HEK293T (cell line): Measurements from ENCODE around the gene B3GNT8.
A peak's percentile ranks its signal among the peaks of the same experiment; 100 is the strongest.

Source experiments
- CTCF ChIA-PET: fragments of 350-600 bp; formaldehyde crosslinking; extraction: SDS; loops from one replicate; lab custom pipeline; 2021; ENCODE audit warnings: antibody characterized with exemption, inconsistent platforms; lab: Yijun Ruan, JAX
- POLR2A ChIA-PET: fragments of 350-600 bp; formaldehyde crosslinking; extraction: SDS; loops from one replicate; lab custom pipeline; 2020; ENCODE audit warnings: antibody characterized with exemption, inconsistent platforms; lab: Yijun Ruan, JAX
- DNase-seq: peaks from one replicate; pipeline ENCODE4 v3.0.0; 2012; ENCODE audit warnings: mixed read lengths; ENCODE audit errors: extremely low spot score
- ARNT ChIP-seq: fragments of 450-650 bp; IDR thresholded peaks from 2 replicates; pipeline ENCODE4 v1.6.1; 2017; ENCODE audit warnings: mild to moderate bottlenecking
- BHLHE40 ChIP-seq: fragments of 450-650 bp; IDR thresholded peaks from 2 replicates; pipeline ENCODE4 v1.6.1; 2016; ENCODE audit warnings: mild to moderate bottlenecking, moderate library complexity, borderline replicate concordance
- CTBP1 ChIP-seq: fragments of 450-650 bp; IDR thresholded peaks from 2 replicates; pipeline ENCODE4 v1.6.1; 2016; ENCODE audit warnings: borderline replicate concordance
- ELF4 ChIP-seq: fragments of 450-650 bp; IDR thresholded peaks from 2 replicates; pipeline ENCODE4 v1.6.1; 2017; ENCODE audit warnings: antibody characterized with exemption
- FOXA1 ChIP-seq: fragments of 450-650 bp; IDR thresholded peaks from 2 replicates; pipeline ENCODE4 v1.6.1; 2016; ENCODE audit warnings: mild to moderate bottlenecking
- FOXK2 ChIP-seq: fragments of 450-650 bp; IDR thresholded peaks from 2 replicates; pipeline ENCODE4 v1.6.1; 2016; ENCODE audit warnings: mild to moderate bottlenecking
- FOXM1 ChIP-seq: fragments of 450-650 bp; IDR thresholded peaks from 2 replicates; pipeline ENCODE4 v1.6.1; 2017; ENCODE audit warnings: mild to moderate bottlenecking, borderline replicate concordance
- HDGF ChIP-seq: fragments of 450-650 bp; IDR thresholded peaks from 2 replicates; pipeline ENCODE4 v1.6.1; 2017; ENCODE audit warnings: antibody characterized with exemption, borderline replicate concordance
- L3MBTL2 ChIP-seq: fragments of 450-650 bp; conservative IDR thresholded peaks from 2 replicates; pipeline ENCODE4 v1.6.1; 2016; ENCODE audit warnings: mild to moderate bottlenecking
- LEF1 ChIP-seq: fragments of 450-650 bp; IDR thresholded peaks from 2 replicates; pipeline ENCODE4 v1.6.1; 2017; ENCODE audit warnings: mild to moderate bottlenecking, borderline replicate concordance
- NFRKB ChIP-seq: fragments of 450-650 bp; IDR thresholded peaks from 2 replicates; pipeline ENCODE4 v1.6.1; 2016; ENCODE audit warnings: mild to moderate bottlenecking, moderate library complexity
- PKNOX1 ChIP-seq: fragments of 450-650 bp; IDR thresholded peaks from 2 replicates; pipeline ENCODE4 v1.6.1; 2016
- SP1 ChIP-seq: fragments of 450-650 bp; IDR thresholded peaks from 2 replicates; pipeline ENCODE4 v1.6.1; 2017
- SUZ12 ChIP-seq: fragments of 450-650 bp; IDR thresholded peaks from 2 replicates; pipeline ENCODE4 v1.6.1; 2016; ENCODE audit warnings: mild to moderate bottlenecking
- TARDBP ChIP-seq: fragments of 450-650 bp; IDR thresholded peaks from 2 replicates; pipeline ENCODE4 v1.6.1; 2016
- ZNF384 ChIP-seq: fragments of 450-650 bp; IDR thresholded peaks from 2 replicates; pipeline ENCODE4 v1.6.1; 2016

The B3GNT8 gene

GRCh38 chr19:41445575-41445974, 18.4 kb upstream of the B3GNT8 start:
- ChIA-PET CTCF (no interaction called here), POLR2A (no interaction called here)
- TF ChIP-seq NFRKB = no peak
- DNase-seq = no peak

GRCh38 chr19:41443813-41444455, 16.8 kb upstream of the B3GNT8 start:
- ChIA-PET CTCF (no interaction called here), POLR2A (no interaction called here)
- no peak for DNase-seq
- TF ChIP-seq HDGF (no peak), NFRKB (no peak), BHLHE40 (no peak), CTBP1 (no peak), PKNOX1 (no peak), TARDBP (no peak)

GRCh38 chr19:41442473-41443355, 15.5 kb upstream of the B3GNT8 start, which contains the start of gene ERICH4:
Gene ERICH4, plus strand, starts transcription at chr19:41443156. Its CDS starts 14 bp downstream, at chr19:41443170.
- POLR2A ChIA-PET = no interaction called here
- no peak for TF ChIP-seq FOXK2
- TF ChIP-seq ZNF384 = no peak
- TF ChIP-seq ELF4 = no peak
- TF ChIP-seq SUZ12 = no peak
- TF ChIP-seq CTBP1 = no peak
- no peak for TF ChIP-seq FOXA1
- no peak for TF ChIP-seq TARDBP
- no peak for TF ChIP-seq FOXM1
- TF ChIP-seq LEF1 = no peak
- TF ChIP-seq SP1 = no peak
- TF ChIP-seq NFRKB = no peak
- TF ChIP-seq PKNOX1 = no peak
- TF ChIP-seq HDGF = no peak
- TF ChIP-seq ARNT = no peak
- no peak for TF ChIP-seq L3MBTL2
- TF ChIP-seq BHLHE40 = no peak
- DNase-seq = no peak
- CTCF ChIA-PET = no interaction called here

GRCh38 chr19:41441321-41441945, 14.3 kb upstream of the B3GNT8 start:
- no peak for DNase-seq
- ChIA-PET CTCF (no interaction called here), POLR2A (no interaction called here)
- TF ChIP-seq FOXM1 (no peak), LEF1 (no peak), PKNOX1 (no peak), ZNF384 (no peak), NFRKB (no peak), ARNT (no peak), BHLHE40 (no peak), HDGF (no peak), SP1 (no peak), CTBP1 (no peak), SUZ12 (no peak), L3MBTL2 (no peak), ELF4 (no peak), TARDBP (no peak), FOXA1 (no peak), FOXK2 (no peak)

GRCh38 chr19:41439441-41440222, 12.5 kb upstream of the B3GNT8 start, which contains the start of gene DMAC2:
Gene DMAC2, minus strand, starts transcription at chr19:41439912. Its CDS starts 13 bp downstream, at chr19:41439899.
- peak; percentile 95 for DNase-seq
- no peak for TF ChIP-seq SUZ12
- TF ChIP-seq PKNOX1 = peak; percentile 89
- TF ChIP-seq HDGF = no peak
- TF ChIP-seq ELF4 = peak; percentile 60
- TF ChIP-seq BHLHE40 = no peak
- TF ChIP-seq CTBP1 = no peak
- peak; percentile 43; the same call in 1 of the 2 replicates for TF ChIP-seq NFRKB
- no peak for TF ChIP-seq TARDBP
- no peak for TF ChIP-seq FOXM1
- TF ChIP-seq FOXK2 = no peak
- no peak for TF ChIP-seq ARNT
- no peak for TF ChIP-seq FOXA1
- no peak for TF ChIP-seq SP1
- no peak for TF ChIP-seq ZNF384
- peak; percentile 73 for TF ChIP-seq L3MBTL2
- TF ChIP-seq LEF1 = no peak
- CTCF ChIA-PET = interaction anchor here (0.9 to 2.4 kb wide), 4 partner anchors 9 to 154 kb away, joined by 3 to 18 read pairs (median 4); no protein-coding TSS in a partner anchor
- POLR2A ChIA-PET = interaction anchor here (0.6 to 2.0 kb wide), 31 partner anchors 8 to 264 kb away, joined by 3 to 19 read pairs (median 4); partner anchors contain the start of genes B3GNT8, B9D2, BCKDHA and CCDC97
